ENCODE data around the gene ATP5F1A.
A peak's percentile ranks its signal among the peaks of the same experiment; 100 is the strongest.
"Not testable (repeated sequence)": the region's sequence is repeated elsewhere in the genome, so short reads cannot be mapped to it uniquely, and the experiment has no call there.

Gene ATP5F1A

DNA sequence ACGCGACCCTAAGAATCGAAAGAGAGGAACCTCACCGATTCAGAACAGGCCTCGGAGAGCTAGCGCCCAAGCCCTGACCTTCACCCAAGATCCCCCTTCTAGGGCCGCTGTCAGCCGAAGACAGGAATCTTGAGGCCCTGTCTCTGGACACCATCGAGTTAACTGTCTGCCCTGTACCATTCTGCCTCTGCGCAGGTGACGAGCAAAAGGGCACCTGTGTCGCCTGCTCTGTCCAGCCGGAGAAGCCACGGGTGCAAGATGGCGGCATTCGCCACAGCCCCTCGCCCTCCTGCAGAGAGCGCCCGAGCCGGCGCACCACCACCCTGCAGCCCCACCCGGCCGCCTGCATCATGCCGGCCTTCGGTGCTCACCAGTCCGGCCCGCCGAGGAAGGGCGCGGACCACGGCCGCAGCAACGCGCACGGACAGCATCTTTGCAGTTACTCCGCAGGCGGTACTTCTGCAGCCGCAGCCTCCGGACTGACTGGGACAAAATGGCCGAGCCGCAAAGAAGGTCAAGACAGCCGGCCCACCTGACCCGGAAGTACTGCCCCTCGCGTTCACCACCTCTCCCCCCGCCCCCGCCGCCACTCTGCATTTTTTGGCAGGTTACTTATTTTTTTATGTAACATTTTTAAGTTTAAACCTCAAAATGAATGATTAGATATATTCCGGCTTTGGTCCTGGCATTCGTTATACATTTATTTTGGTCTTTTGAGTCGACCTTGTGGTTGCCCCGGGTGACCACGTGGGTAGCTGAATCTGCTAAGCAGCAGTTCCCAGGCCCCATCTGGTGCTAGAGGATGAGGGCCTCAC lies at the start of gene ATP5F1A:
TSS of gene ATP5F1A (minus strand) at position 496 of the 815 bp plus-strand sequence. CDS start at position 431, 65 bp downstream.
- DNase-seq = peak; percentile 78

GRCh38 chr18:46141199-46141598 lies 43.1 kb upstream of the ATP5F1A start:
- no peak for DNase-seq

GRCh38 chr18:46140173-46140572 lies 42.1 kb upstream of the ATP5F1A start:
- DNase-seq = no peak

- no peak for DNase-seq
These were observed 37.0 kb upstream of the ATP5F1A start for GRCh38 chr18:46134920-46135675.

DNA sequence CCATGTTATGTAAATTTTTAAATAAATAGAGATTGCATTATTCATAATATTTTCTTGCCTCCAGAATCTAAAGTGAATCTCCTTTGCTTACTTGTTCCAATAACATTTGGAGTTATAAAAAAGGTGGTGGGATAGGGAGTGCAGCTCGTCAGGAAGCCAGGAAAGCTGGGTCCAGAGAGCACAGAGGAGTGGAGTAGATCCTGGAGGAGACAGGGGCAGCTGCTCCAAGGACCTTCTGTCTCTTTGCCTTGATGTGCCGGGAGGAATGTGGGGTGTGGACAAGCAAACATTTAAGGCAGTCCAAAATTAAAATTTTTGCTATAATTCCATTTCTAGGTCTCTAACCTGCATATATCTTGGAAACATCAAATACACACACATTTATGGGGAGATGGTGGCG lies 35.4 kb upstream of the ATP5F1A start:
- DNase-seq = no peak

DNA sequence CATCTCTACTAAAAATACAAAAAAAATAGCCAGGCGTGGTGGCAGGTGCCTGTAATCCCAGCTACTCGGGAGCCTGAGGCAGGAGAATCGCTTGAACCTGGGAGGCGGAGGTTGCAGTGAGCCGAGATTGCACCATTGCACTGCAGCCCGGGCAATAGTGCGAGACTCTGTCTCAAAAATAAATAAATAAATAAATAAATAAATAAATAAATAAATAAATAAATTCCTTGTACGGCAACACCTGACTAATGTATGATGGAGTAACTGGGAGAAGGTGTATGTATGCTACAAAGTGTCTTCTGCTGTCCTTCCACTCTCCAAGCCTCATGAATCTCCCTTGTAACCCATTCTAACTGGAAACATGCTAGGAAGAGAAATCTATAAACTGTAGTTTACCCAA lies 32.5 kb upstream of the ATP5F1A start:
- not testable (repeated sequence) for DNase-seq

GRCh38 chr18:46130061-46130460 lies 32.0 kb upstream of the ATP5F1A start:
- DNase-seq = no peak

- DNase-seq = not testable (repeated sequence)
These were observed 28.5 kb upstream of the ATP5F1A start for GRCh38 chr18:46126625-46127024.

DNA sequence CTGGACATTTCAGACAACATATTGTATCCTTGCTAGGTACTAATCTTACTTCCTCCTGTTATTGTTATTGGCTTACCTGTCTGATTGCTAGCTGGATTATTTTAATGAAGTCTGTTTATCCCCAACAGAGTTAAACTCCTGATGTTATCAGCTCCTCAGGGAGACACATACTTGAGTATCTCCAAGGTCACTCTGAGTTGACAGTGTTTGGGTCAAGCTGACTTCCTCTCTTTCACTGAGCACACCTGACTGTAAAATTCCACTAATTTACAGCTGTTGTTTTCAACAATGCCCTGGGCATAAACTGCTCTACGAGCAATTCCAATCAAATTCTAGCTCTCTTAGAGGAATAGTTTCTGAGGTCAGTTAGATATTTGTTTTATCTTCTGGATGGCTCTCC lies 15.7 kb upstream of the ATP5F1A start:
- no peak for DNase-seq

- no peak for DNase-seq
These were observed 12.3 kb upstream of the ATP5F1A start for GRCh38 chr18:46110406-46110805.

GRCh38 chr18:46109386-46109785 lies 11.3 kb upstream of the ATP5F1A start:
- DNase-seq = no peak

- DNase-seq = peak; percentile 81
These were observed 6.2 kb upstream of the ATP5F1A start, which contains the start of gene HAUS1 for GRCh38 chr18:46104128-46104911. Gene HAUS1 (plus strand): TSS chr18:46104385. CDS start chr18:46104412, 27 bp downstream.

DNA sequence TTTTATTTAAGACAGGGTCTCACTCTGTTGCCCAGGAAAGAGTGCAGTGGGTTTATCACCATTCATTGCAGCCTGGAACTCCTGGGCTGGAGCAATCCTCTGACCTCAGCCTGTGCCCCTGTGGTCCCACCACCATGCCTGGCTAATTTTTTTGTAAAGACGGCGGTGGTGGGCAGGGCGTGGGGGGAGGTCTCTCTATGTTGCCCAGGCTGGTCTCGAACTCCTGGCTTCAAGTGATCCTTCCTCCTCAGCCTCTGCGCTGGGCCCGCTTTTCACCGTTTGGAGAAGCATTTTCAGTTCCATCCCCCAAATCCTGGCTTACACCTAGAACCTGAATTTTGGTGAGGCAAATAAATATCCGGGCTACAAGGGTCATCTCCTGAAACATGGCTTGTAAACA lies 1.4 kb upstream of the ATP5F1A start:
- DNase-seq = no peak

DNA sequence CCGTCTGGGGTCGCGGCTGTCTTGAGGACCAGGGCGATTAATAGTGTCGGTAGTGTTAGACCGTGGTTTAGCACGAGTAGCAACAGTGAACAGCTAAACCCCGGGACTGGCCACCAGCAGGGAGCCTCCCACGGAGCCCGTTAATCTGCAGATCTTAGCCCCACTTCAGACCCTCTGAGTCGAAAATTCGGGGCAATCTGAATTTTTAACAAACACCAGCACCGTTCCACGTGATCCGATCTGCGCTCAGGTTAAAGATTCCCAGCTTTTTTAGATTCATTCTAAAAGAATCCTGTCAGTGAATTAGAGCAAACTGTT lies 479 bp upstream of the ATP5F1A start:
- peak; percentile 33 for DNase-seq

DNA sequence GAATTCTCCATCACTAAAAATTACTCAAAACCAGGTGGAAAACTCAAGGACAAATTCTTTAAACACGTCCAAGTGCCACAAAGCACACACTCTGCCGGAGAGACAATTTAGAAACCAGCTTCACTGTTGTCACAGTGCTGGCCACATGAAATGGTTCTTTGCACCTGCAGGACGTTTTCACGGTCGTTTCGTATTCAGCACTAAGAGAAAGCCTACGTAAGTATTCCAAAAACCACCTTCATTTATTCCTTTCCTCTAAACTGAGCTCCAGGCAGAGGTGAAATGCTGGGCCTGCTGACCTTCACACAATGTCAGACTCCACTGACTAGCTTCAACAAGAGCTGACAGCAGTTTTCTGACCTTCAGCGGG lies 680 bp downstream of the ATP5F1A start:
- peak; percentile 36 for DNase-seq

DNA sequence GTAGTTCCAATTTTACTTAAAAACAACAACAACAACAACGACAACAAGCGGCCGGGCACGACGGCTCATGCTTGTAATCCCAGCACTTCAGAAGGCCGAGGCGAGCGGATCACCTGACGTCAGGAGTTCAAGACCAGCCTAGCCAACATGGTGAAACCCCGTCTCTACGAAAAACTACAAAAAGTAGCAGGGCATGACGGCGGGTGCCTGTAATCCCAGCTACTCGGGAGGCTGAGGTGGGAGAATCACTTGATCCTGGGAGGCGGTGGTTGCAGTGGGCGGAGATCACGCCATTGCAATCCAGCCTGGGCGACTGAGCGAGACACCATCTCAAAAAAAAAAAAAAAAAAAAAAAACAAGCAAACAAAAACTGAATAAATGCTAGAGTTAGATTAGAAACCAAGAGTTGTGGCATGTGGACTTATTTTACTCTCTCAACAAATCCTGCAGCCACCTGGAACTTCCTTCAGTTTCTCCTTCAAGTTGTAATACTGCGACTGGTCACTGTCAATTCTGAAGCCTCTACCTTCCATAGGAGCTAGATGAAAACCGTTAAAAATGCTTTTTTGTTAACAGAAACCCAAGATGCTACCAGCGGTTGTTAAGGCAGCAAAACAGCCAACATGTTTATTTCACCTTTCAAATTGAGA lies 1.3 kb downstream of the ATP5F1A start:
- DNase-seq = peak; percentile 4

- no peak for DNase-seq
These were observed 2.6 kb downstream of the ATP5F1A start for GRCh38 chr18:46095532-46095931.

- DNase-seq = not testable (repeated sequence)
These were observed 9.6 kb downstream of the ATP5F1A start for GRCh38 chr18:46088501-46088900.

GRCh38 chr18:46084431-46084830 lies 13.7 kb downstream of the ATP5F1A start:
- DNase-seq = no peak

DNA sequence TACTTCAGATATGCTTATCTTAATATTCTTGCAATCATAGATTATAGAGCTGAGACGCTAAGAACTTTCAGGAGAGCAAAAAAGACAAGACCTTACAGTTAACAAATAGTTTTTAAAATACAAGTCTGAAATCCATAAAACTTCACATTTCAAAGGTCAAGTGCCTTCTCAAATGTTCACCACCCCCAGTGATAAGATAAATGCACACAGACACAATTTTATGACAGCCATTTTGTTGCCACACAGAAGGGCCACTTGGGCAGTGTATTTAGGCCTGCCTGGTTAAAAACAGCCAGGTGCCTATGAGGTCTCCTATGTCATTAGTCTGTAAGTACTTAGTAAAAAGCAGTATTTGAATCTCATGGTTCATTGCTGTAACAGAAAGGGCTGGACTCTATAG lies 17.9 kb downstream of the ATP5F1A start:
- DNase-seq = no peak

DNA sequence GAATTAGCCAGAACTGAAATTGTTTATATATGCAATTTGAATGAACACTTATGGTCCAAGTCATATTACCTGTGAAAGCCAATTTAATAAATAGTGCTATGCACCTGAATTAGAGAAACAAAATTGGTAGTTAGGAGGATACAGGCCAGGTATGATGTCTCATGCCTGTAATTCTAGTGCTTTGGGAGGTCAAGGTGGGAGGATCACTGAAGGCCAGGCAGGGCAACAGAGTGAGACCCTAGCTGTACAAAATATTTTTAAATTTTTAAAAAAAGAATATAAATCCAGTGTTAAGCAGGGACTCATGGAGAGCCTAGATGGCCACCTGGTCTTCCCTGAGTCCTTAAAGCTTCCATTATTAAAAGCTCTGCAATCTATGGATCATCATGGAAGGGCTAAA lies 18.8 kb downstream of the ATP5F1A start:
- DNase-seq = no peak

GRCh38 chr18:46073474-46074331 lies 24.4 kb downstream of the ATP5F1A start:
- DNase-seq = peak; percentile 65
